Frontal cortex (tissue), 4 donors: ENCODE measurements around the gene CCND1. TPM values are rescaled to one million over a fixed set of nuclear protein-coding genes. Genes with fewer than 3 reads are reported as not detected.
"Not testable (repeated sequence)": the region's sequence is repeated elsewhere in the genome, so short reads cannot be mapped to it uniquely, and the experiment has no call there.

Source experiments
- DNase-seq, 2 donors: peaks; one replicate each; pipeline ENCODE4 v3.0.0; 2012; ENCODE audit warnings: low spot score in 2 of 2
- FAIRE-seq: peaks from 2 replicates; lab custom pipeline; 2012; peaks lifted over from hg19 to GRCh38; lab: Jason Lieb, UNC
- total RNA-seq: library from RNA; depleted of rRNA; stranded (reverse); fragments of >200 nt; gene quantifications from one replicate; pipeline ENCODE4 v1.2.3, GENCODE V29; 2014
- donor health status: control.
- donor health status: control.
- donor health status: control.

Gene CCND1
- total RNA-seq, 1 donor from 2014 or later, result 10.2 TPM

DNA sequence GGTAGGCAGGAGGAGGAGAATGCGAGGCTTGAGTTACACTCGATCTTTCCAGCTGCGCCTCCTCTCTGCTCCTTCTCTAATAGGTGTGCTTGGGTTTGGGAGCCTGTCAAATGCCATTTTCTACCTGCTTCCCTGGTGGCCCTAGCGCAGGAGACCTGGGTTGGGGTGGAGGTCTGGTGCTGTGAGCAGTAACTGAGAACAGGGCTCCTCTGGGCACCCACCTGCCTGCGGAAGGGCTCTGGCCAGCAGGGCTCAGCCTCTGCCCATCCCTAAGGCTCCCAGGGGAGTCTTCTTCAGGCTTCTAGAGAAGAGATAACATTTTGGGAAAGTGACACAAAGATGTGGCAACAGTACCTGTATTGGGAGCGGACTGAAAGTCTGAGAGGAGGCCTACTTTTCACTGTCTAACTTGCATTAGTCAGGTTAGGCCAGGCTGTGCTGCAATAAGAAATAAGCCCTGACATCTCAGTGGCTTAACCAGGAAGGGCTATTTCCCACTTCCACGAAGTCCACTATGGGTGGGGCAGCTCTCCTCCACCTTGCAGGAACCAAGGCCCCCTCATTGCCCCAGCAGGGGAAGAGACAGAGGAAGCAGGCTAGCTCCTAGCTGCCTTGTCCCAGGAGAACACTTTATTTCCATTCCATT is 41.8 kb downstream of the CCND1 start:
- FAIRE-seq, result no peak

DNA sequence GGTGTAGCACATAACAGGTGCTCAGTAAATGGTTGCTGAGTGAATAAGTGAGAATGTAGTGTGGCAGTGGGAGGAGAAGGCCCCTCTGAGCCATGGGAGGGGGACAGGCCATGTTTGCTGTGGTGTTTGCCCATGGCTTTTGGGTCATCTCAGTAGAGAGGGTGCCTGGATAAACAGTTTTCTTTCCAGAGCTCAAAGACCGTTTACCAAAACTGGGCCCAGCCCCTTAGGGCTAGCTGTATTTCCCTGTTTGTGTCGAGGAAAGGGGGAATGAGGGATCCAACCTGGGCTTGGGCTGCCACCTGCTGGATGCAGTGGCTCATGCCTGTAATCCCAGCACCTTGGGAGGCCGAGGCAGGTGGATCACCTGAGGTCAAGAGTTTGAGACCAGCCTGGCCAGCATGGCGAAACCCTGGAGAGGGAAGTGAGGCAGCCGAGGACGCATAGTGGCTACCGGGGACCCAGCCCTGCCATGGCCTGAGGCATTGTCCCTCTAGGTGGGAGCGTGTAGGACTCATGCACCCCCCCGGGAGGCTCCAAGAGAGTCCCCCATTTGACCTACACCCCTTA is 42.9 kb downstream of the CCND1 start:
- DNase-seq (no peak), FAIRE-seq (no peak)

More for the DNA sequence above, 41.8 kb downstream of the CCND1 start:
- no peak for DNase-seq

DNA sequence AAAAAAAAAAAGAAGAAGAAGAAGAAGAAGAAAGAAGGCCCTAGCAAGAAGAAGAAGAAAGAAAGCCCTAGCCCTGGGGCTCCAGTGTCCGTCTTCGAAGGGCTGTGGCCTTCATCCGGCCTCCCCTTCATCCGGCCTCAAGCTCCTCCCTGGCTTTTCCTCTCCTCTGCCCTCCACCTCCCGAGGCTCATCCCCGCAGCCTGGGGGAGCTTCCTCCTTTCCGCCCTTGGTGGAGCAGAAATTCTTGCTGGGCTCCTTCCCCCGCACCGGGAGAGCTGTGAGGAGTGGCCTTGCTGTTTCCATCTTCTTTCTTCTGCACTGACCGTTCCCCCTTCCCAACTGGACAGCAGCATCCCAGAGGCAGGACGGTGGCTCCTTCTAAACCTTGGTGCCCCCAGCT is 43.7 kb downstream of the CCND1 start:
- DNase-seq, result no peak
- no peak for FAIRE-seq

DNA sequence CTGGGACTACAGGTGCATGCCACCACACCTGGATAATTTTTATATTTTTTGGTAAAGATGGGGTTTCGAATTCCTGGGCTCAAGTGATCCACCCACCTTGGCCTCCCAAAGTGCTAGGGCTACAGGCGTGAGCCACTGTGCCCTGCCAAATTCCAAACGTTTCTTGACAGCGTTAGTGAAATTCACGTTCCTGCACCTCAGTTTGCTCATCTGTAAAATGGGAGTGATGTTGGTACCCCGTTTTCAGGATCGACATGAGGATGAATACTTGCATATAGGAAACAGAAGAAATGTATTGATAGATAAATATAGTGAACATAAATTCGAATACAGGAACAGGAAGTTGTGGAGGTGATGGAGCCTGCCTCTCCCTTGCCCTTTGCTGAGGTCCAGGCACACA is 44.4 kb downstream of the CCND1 start:
- no peak for FAIRE-seq
- no peak for DNase-seq

DNA sequence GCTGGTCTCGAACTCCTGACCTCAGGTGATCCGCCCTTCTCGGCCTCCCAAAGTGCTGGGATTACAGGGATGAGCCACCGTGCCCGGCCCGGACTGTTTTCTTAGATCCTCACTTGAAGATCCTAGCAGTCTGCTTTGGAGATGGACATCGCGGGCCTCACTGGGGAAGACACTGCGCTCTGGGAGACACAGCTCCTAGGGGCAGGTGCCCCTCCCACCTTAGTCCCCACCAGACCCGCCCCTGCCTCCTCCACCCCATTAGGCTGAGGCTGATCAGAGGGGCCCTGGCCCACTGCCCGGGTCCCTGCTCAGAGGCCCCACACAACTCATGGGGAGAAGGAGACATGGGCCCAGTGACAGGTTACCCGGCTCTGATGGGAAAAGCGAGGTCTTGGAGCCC is 45.5 kb downstream of the CCND1 start:
- FAIRE-seq (no peak), DNase-seq (no peak)

DNA sequence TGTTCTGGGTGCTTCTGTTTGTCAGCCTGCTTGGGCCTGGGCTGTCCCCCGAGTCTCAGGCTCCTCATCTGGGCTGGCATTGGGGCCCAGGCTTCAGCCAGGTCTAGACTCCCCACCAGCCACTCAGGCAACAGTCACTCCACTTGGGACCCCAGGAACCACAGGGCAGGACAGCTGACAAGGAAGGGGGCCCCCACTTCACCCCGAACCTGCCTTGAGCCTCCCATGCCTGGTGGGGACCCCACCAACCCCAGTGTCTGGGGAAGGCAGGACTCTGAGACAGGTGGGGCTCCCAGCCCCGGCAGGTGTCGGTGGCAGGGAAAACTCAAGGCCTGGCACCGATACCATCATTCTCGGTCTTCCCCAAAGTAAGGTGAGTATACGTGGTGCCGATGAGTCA is 45.9 kb downstream of the CCND1 start:
- FAIRE-seq, result no peak
- no peak for DNase-seq

DNA sequence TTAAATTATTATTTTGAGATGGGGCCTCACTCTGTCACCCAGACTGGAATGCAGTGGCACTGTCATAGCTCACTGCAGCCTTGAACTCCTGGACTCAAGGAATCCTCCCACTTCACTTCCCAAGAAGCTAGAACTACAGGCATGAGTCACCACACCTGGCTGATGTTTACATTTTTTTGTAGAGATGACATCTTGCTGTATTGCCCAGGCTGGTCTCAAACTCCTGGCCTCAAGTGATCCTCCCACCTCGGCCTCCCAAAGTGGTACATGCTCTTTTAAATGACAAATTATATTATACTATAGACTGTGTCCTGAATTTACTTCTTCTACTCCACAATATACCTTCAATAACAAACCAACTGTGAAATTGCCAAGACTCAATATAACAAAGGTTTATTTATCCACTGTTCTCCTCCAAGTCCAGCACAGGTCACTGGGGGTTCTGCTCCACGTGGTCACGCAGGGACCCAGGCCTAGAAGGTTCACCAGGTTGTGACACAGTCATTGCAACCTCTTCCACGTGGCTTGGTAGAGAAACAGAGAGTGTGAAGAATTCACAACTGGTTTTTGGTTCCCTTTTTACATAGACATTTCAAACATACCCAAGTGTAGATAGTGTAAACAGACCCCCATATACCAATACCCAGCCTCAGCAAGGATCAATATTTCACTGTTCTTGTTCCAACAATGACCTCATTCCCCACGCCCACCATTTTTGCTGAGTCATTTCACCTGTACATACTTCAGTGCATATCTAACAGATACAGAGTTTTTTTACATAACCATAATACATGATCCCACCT is 47.2 kb downstream of the CCND1 start:
- not testable (repeated sequence) for DNase-seq, FAIRE-seq

DNA sequence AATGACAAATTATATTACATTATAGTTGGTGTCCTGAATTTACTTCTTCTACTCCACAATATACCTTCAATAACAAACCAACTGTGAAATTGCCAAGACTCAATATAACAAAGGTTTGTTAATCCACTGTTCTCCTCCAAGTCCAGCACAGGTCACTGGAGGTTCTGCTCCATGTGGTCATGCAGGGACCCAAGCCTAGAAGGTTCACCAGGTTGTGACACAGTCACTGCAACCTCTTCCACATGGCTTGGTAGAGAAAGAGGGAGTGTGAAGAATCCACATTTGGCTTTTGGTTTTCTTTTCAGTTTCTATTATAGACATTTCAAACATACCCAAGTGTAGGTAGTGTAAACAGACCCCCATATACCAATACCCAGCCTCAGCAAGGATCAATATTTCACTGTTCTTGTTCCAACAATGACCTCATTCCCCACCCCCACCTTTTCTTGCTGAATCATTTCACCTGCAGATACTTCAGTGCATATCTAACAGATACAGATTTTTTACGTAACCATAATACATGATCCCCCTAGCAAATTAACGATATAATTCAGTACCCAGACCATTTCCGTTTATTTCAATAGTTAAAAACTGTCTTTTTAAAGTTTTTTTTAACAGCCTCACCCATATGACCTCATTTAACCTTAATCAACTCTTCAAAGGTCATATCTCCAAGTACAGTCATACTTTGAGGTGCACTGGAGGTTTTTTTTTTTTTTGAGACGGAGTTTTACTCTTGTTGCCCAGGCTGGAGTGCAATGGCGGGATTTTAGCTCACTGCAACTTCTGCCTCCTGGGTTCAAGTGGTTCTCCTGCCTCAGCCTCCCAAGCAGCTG is 48.7 kb downstream of the CCND1 start:
- FAIRE-seq (no peak), DNase-seq (no peak)

DNA sequence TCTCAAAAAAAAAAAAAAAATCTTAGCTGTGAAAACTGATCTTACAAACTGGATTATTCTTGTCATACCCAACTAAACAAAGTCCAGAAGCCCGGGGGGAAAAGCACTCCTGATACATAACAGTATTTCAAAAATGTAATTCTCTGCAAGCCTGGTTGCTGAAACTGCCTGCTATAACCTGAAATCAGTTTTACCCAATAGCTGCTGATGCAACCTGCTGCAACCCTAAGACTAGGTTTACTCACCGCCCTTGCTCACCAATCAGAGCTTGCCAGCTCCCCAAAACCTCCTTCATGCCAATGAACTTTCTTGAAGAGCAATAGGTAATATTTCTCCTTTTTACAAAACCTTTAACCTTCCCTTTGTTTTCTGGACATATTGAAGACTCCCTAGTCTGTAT is 50.5 kb downstream of the CCND1 start:
- no peak for FAIRE-seq
- no peak for DNase-seq

DNA sequence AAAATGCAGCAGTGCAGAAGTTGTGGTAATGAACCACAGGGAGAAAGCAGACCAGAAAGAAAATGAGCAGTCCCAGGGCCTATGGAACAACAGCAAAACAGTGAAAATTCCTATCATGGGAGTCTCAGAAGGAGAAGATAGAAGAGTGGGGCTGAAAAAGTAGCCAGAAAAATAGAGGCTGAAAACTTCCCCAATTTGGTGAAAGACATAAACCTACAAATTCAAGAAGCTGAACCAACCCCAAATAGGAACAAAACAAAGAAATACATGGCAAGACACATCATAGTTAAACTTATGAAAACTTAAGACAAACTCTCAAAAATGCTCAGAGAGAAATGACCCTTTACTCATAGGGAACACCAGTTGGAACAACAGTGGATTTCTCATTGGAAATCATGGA is 51.5 kb downstream of the CCND1 start:
- DNase-seq, result no peak
- FAIRE-seq, result no peak

DNA sequence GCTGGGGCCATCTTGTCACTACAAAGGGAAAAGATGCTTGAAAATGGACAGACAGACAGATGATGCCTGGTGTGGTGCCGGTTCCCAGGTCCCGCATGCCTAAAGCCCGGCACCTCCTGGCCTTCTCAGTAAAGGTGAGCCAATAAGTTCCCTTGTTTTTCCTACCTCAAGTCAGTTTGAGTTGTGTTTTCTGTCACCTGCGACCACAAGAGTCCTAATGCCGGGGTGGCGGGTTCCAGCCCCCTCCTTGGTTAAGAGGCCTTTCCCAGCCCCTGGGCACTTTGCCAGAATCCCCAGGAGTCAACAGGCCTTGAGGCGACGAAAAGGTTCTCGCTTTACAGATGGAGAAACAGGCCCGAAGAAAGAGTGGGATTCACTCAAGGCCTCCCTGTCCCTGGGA is 53.8 kb downstream of the CCND1 start:
- FAIRE-seq (no peak), DNase-seq (no peak)

DNA sequence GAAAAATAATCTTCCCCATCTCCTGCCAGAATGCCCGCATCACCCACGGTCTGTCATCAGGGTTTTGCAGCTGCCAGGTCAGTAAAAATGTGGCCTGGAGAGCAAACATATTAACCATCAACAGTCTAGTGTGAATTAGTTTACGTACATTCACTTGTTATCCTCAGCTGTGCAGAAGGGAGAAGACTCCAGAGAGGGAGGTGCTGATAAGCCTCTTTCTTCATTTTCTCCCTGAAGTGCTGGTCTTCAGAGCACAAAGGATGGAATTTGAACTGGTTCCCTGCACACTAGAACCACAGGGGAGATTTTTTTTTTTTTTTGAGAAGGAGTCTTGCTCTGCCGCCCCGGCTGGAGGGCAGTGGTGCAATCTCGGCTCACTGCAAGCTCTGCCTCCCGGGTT is 54.6 kb downstream of the CCND1 start:
- DNase-seq, result no peak
- no peak for FAIRE-seq

DNA sequence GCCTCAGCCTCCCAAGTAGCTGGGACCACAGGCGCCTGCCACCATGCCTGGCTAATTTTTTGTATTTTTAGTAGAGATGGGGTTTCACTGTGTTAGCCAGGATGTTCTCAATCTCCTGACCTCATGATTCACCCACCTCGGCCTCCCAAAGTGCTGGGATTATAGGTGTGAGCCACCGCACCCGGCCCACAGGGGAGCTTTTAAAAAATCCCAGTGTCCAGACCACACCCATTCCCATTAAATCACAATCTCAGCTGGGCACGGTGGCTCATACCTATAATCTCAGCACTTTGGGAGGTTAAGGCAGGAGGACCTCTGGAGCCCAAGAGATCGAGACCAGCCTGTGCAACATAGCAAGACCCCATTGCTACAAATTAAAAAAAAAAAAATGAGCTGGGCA is 55.0 kb downstream of the CCND1 start:
- not testable (repeated sequence) for DNase-seq, FAIRE-seq

DNA sequence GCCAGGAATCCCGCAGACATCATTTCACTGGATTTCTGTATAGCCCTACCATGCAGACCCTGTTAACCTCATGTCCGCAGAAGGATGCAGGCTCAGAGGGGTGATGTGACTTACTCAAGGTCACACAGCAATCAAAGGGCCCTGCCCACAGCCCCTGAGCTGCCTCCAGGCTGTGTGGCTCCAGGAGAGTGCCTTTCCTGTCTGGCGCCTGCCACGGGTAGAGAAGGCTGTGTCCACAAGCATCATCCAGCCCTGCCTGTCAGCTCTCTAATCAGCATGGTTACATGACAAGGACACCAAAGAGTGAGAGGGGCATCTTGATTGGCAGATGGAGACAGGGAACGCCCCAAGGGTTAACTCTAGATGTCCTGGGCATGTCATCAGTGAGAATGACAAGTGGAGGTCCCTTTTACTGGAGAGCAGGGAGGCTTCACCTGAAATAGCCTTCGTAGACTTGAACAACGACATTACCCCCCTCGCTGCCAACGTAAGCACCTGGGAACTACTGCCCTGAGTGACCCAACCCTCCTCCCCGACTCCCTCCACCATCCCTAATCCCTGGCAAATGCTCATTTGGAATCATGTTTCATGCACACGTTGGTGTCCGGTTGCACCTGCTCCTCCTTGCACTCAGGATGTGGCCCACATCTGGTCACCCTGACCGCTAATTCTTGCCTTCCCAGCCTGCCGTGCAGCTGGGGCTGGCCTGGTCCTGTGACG is 56.0 kb downstream of the CCND1 start:
- no peak for FAIRE-seq
- no peak for DNase-seq

DNA sequence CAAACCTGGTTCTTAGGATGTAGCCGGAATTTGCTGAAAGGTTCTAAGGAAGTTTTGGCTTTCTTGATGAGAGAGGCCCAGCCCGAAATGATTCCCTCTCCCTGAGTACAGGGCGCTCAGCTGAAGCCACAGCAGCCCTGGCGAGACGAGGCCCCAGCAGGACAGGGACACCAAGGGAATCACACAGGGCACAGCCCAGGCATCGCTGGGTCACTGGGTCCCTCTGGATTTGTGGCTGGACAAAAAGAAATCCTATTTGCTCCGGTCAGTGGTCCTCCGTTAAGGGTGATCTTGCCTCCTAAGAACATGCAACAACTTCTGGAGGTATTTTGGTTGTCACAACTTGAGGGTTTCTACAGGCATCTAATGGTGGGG is 56.5 kb downstream of the CCND1 start:
- no peak for FAIRE-seq
- DNase-seq, result no peak

DNA sequence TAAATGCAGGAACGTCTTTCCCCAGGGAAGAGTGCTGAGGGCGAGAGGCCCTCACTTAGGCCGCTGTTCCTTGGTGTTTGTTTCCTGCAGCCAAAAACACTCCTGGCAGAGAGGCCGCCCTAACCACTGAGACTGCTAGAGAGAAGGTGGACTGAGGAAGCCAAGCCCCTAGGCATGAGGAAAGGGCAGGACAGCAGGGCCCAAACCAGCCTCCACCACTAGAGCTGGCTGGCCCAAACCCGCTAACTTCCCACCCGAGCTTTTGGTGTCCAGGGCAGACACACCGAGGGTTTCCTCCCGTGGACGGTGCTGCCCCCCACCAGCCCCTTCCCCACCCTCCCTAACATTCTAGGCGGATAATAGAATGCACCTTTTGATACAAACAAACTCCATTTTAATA is 56.9 kb downstream of the CCND1 start:
- FAIRE-seq (no peak), DNase-seq (no peak)

DNA sequence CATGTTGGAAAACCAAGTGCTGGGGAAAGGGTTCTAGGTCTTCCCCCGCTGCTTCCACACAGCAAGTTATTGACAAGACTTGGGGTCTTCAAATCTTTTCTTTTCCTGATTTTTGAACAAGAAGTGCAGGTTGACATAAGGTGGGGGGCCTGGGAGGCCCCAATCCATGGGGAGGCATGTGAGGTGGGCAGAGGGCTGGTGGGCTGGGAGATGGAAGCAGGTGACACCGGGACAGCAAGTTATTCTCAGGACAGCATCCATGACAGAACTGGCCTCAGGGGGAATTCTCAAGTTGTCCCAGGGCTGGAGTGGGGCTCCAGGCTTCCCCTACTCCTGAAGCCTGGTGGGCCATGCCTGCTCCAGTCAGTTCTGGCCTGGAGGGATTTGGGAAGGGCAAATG is 57.4 kb downstream of the CCND1 start:
- DNase-seq (no peak), FAIRE-seq (no peak)

DNA sequence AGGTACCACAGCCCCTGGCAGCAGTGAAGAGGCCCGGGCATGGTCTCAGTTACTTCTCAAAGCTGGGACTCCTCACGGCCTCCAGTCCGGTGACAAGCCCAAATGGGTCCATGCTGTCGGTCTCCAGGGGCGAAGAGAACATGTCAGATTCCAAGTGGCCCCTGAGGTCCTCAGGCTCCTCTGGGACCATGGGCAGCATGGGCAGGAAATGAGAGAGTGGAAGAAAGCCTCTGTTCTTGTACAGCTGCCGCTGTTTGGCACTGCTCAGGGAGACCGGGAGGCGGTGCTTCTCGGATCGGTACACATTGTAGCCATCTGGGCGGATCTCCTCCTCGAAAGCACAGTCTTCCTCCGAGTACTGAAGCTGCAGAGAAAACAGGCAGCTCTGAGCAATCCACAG is 58.3 kb downstream of the CCND1 start:
- FAIRE-seq (no peak), DNase-seq (no peak)

DNA sequence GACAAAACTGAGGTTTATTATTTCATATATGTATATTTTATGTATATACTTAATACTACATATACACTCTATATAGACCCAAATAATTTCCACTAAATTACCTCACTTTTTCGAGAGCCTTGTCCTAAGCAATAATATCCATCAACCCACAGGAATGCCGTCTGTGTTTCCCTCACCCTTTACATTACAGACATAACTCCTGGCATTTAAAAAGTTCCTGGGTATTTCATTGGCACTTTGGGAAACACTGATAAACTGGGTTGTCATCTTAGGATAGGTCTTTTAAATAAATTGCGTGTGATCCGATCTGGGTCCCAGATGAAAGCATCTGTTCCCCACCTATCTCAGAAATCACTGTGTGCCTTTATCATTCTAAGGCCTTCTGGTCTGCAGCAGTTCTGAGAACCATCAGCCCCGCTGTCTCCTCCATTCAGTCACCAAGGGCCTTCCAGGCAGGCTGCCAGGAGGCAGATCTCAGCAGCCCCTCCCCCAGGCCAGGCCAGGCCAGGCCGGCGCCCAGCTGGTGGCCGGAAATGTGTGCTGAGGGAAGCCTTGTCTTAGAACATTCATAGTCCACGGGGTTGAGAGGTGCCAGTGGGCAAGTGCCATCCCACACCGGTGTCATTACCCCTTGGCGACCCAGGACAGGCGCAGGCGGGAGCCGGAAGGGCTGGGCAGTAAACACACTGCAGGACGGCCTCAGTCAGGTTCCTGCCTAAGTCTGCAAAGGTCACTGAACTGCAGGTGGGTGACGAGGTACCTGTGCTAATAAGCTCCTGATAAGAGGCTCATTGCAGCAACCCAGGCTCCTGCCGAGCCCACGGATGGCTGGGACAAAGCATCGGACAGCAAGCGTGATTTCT is 59.6 kb downstream of the CCND1 start:
- FAIRE-seq (no peak), DNase-seq (peak; percentile 66 to 72)
